CD4-positive, alpha-beta T cell (primary cell): ENCODE data around the gene DENND1B. TPM values are rescaled to one million over a fixed set of nuclear protein-coding genes. Genes with fewer than 3 reads are reported as not detected.

Experiments used
- ATAC-seq: fragments of 200-7000 bp; cut with Tn5 transposase; one replicate; pipeline ENCODE4 v1.10.0; 2022; ENCODE audit warnings: mild to moderate bottlenecking; ENCODE audit not compliant: poor library complexity
- CTCF ChIA-PET: fragments of 350-600 bp; sonication (Branson Sonifier 250); formaldehyde crosslinking; loops from one replicate; lab custom pipeline; 2021; ENCODE audit warnings: antibody characterized with exemption, inconsistent platforms; lab: Charles Lee
- POLR2A ChIA-PET: fragments of 350-600 bp; sonication (Branson Sonifier 250); formaldehyde crosslinking; loops from one replicate; lab custom pipeline; 2021; ENCODE audit warnings: antibody characterized with exemption, inconsistent platforms; lab: Charles Lee
- DNase-seq, 14 experiments: peaks; one replicate each; pipeline ENCODE4 v3.0.0-alpha.2; 2013 to 2020; ENCODE audit warnings: mixed read lengths in 2 of 14
- H3K27ac ChIP-seq, 2 donors: one replicate each; pipeline versions ENCODE4 v1.5.1 to v1.7.0; 2013; ENCODE audit warnings: low read length in 2 of 2, low read depth in 1 of 2, mild to moderate bottlenecking in 1 of 2
- H3K27me3 ChIP-seq, 2 experiments: 1 replicate in 1 of 2; 2 replicates in 1 of 2; pipeline versions ENCODE4 v1.6.1 to v1.7.0; 2013; ENCODE audit warnings: low read length in 2 of 2, control low read depth in 1 of 2, mild to moderate bottlenecking in 1 of 2, moderate library complexity in 1 of 2; ENCODE audit not compliant: insufficient read depth in 2 of 2, control insufficient read depth in 1 of 2
- H3K36me3 ChIP-seq: one replicate; pipeline ENCODE4 v1.6.1; 2013; ENCODE audit warnings: low read length, control low read depth; ENCODE audit not compliant: insufficient read depth
- H3K4me1 ChIP-seq: one replicate; pipeline ENCODE4 v1.6.1; 2013; ENCODE audit warnings: low read length, control low read depth; ENCODE audit not compliant: insufficient read depth
- H3K4me3 ChIP-seq: one replicate; pipeline ENCODE4 v1.5.1; 2013; ENCODE audit warnings: mild to moderate bottlenecking, low read length, moderate library complexity
- H3K9me3 ChIP-seq, 2 experiments: 1 replicate in 1 of 2; 2 replicates in 1 of 2; pipeline versions ENCODE4 v1.6.1 to v1.7.0; 2013; ENCODE audit warnings: low read length in 2 of 2, mild to moderate bottlenecking in 2 of 2, control low read depth in 1 of 2, moderate library complexity in 1 of 2; ENCODE audit not compliant: control insufficient read depth in 1 of 2, insufficient read depth in 1 of 2
- H3K27ac Mint-ChIP-seq: one replicate; pipeline ENCODE4 v1.8.0; 2020; ENCODE audit warnings: mixed read lengths
- H3K27me3 Mint-ChIP-seq: one replicate; pipeline ENCODE4 v1.8.0; 2021; ENCODE audit warnings: mixed read lengths
- H3K36me3 Mint-ChIP-seq: one replicate; pipeline ENCODE4 v1.8.0; 2021; ENCODE audit warnings: low read depth, mixed read lengths
- H3K4me1 Mint-ChIP-seq: one replicate; pipeline ENCODE4 v1.8.0; 2021; ENCODE audit warnings: low read depth, mixed read lengths
- H3K4me3 Mint-ChIP-seq: one replicate; pipeline ENCODE4 v1.8.0; 2020; ENCODE audit warnings: mild to moderate bottlenecking, mixed read lengths
- H3K9me3 Mint-ChIP-seq: one replicate; pipeline ENCODE4 v1.8.0; 2020; ENCODE audit warnings: mixed read lengths
- intact Hi-C, 2 experiments: fragments of 100-400 bp; cut with DNase I in 1 of 2; cut with micrococcal nuclease in 1 of 2; formaldehyde crosslinking; loops; one replicate each; pipeline versions ENCODE4 v1.15.1 to v1.9.0; 2023 to 2025; cut with DNase I, micrococcal nuclease
- total RNA-seq, 174 experiments: library from RNA in 2 of 174; stranded (reverse) in 2 of 174; gene quantifications; one replicate each; pipeline ENCODE4 v1.2.3 and lab custom pipeline; 2021 to 2026
- TF ChIP-seq, protein P1 (sequence below): fragments of 200-600 bp; IDR thresholded peaks from one replicate; pipeline ENCODE4 v1.8.0; 2022; ENCODE audit warnings: antibody characterized with exemption, mild to moderate bottlenecking

The DENND1B gene
- total RNA-seq, 2 experiments from 2014 or later: 23.9 to 26.5 TPM

DNA sequence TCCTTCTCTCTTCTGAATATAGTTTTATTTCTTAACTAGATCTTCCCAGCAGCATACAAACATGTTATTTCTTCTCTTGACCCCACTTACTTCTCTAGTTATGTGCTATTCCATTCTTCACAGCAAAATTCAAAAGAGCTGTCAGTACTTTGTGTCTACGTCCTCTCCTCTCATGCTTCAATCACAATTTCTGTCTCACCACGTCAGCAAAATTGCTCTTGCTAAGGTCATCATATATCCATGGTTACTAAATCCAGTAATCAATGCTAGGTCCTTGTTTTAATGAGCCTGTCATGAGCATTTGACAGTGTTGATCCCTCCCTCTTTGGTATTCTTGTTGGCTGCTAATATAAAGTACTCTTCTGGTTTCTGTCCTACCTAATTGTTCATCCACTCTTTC is 214.2 kb downstream of the DENND1B start:
- no peaks in the 10 kb centered on the region for H3K9me3 Mint-ChIP-seq
- H3K4me1 Mint-ChIP-seq: no peaks in the 10 kb centered on the region
- no peak overlapping the region for H3K4me3 Mint-ChIP-seq
- DNase-seq (no peak), ATAC-seq (no peak)
- no peak overlapping the region for H3K27ac Mint-ChIP-seq
- H3K27me3 Mint-ChIP-seq: no peaks in the 10 kb centered on the region
- Histone ChIP-seq H3K36me3 (peaks cover 16% of the 10 kb centered on the region), H3K27ac (no peak overlapping the region), H3K9me3 (no peaks in the 10 kb centered on the region), H3K4me1 (no peaks in the 10 kb centered on the region), H3K27me3 (no peaks in the 10 kb centered on the region), H3K4me3 (no peak overlapping the region)
- ChIA-PET CTCF (no interaction called here), POLR2A (no interaction called here)
- TF ChIP-seq, protein P1, sequence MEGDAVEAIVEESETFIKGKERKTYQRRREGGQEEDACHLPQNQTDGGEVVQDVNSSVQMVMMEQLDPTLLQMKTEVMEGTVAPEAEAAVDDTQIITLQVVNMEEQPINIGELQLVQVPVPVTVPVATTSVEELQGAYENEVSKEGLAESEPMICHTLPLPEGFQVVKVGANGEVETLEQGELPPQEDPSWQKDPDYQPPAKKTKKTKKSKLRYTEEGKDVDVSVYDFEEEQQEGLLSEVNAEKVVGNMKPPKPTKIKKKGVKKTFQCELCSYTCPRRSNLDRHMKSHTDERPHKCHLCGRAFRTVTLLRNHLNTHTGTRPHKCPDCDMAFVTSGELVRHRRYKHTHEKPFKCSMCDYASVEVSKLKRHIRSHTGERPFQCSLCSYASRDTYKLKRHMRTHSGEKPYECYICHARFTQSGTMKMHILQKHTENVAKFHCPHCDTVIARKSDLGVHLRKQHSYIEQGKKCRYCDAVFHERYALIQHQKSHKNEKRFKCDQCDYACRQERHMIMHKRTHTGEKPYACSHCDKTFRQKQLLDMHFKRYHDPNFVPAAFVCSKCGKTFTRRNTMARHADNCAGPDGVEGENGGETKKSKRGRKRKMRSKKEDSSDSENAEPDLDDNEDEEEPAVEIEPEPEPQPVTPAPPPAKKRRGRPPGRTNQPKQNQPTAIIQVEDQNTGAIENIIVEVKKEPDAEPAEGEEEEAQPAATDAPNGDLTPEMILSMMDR: no peak
- peaks cover 27% of the 10 kb centered on the region for H3K36me3 Mint-ChIP-seq
- intact Hi-C loops: no loop called here

- H3K4me1 Mint-ChIP-seq: no peaks in the 10 kb centered on the region
- Histone ChIP-seq H3K27ac (no peak overlapping the region), H3K4me3 (no peak overlapping the region), H3K4me1 (no peaks in the 10 kb centered on the region), H3K9me3 (no peaks in the 10 kb centered on the region), H3K27me3 (no peaks in the 10 kb centered on the region), H3K36me3 (peaks cover 16% of the 10 kb centered on the region)
- CTCF ChIA-PET: no interaction called here
- H3K4me3 Mint-ChIP-seq: no peak overlapping the region
- peaks cover 32% of the 10 kb centered on the region for H3K36me3 Mint-ChIP-seq
- intact Hi-C loops: no loop called here
- ATAC-seq: no peak
- H3K27me3 Mint-ChIP-seq: no peaks in the 10 kb centered on the region
- no peak overlapping the region for H3K27ac Mint-ChIP-seq
- POLR2A ChIA-PET: no interaction called here
- H3K9me3 Mint-ChIP-seq: no peaks in the 10 kb centered on the region
- TF ChIP-seq, protein P1: no peak
- no peak for DNase-seq
These were observed 215.6 kb downstream of the DENND1B start for GRCh38 chr1:197559655-197560054.

- peaks cover 16% of the 10 kb centered on the region for H3K36me3 ChIP-seq
- ChIA-PET POLR2A (no interaction called here), CTCF (no interaction called here)
- H3K27me3 ChIP-seq: no peaks in the 10 kb centered on the region
- no peak for ATAC-seq
- Mint-ChIP-seq H3K27me3 (no peaks in the 10 kb centered on the region), H3K4me3 (no peak overlapping the region), H3K27ac (no peak overlapping the region), H3K4me1 (no peaks in the 10 kb centered on the region), H3K36me3 (peaks cover 30% of the 10 kb centered on the region), H3K9me3 (no peaks in the 10 kb centered on the region)
- H3K4me1 ChIP-seq: no peaks in the 10 kb centered on the region
- TF ChIP-seq, protein P1: no peak
- no peak for DNase-seq
- no peak overlapping the region for H3K27ac ChIP-seq
- no peak overlapping the region for H3K4me3 ChIP-seq
- intact Hi-C loops: no loop called here
- no peaks in the 10 kb centered on the region for H3K9me3 ChIP-seq
These were observed 216.0 kb downstream of the DENND1B start for GRCh38 chr1:197559244-197559643.
